Stimulated activated CD4-positive, alpha-beta T cell treated with anti-CD3 and anti-CD28 coated beads, Interleukin-4, amount 100 ng/mL, for 1 hour (primary cell): ENCODE measurements around the gene ADAMTS4.

ENCODE experiments used
- DNase-seq: peaks from one replicate; pipeline ENCODE4 v3.0.0-alpha.2; 2020

ADAMTS4 gene

DNA sequence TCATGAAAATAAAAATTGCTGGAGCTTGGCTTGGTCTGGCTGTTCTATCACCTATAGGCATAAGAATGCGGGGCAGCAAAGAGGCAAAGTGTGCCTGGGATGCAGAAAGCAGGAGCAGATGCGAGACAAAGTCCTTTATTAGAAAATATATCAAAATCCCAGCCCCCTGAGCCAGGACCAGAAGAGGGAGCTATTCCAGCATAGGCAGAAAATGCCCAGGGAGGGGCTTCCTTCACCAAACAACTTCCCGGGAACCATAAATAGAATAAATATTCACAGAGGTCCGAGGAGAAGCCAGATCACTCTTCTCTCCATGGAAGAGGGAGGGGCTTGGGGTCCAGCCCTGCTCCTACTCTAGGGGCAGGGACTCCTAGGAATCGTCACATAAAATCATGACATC is 27.7 kb downstream of the ADAMTS4 start:
- DNase-seq, result no peak

DNA sequence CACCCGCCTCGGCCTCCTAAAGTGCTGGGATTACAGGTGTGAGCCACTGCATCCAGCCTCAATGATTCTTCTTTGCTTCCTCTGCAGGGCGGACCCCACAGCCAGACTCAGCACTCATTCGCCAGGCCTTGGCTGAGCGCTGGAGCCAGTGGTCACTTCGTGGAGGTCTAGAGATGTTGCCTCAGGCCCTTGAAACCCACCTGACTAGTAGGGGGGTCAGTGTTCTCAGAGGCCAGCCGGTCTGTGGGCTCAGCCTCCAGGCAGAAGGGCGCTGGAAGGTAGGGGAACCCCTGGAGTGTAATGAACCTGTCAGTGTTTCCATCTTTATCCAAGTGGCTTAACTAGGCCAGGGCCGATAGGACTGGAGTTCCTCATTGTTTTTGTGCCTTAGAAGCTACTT is 29.9 kb downstream of the ADAMTS4 start:
- DNase-seq, result no peak

DNA sequence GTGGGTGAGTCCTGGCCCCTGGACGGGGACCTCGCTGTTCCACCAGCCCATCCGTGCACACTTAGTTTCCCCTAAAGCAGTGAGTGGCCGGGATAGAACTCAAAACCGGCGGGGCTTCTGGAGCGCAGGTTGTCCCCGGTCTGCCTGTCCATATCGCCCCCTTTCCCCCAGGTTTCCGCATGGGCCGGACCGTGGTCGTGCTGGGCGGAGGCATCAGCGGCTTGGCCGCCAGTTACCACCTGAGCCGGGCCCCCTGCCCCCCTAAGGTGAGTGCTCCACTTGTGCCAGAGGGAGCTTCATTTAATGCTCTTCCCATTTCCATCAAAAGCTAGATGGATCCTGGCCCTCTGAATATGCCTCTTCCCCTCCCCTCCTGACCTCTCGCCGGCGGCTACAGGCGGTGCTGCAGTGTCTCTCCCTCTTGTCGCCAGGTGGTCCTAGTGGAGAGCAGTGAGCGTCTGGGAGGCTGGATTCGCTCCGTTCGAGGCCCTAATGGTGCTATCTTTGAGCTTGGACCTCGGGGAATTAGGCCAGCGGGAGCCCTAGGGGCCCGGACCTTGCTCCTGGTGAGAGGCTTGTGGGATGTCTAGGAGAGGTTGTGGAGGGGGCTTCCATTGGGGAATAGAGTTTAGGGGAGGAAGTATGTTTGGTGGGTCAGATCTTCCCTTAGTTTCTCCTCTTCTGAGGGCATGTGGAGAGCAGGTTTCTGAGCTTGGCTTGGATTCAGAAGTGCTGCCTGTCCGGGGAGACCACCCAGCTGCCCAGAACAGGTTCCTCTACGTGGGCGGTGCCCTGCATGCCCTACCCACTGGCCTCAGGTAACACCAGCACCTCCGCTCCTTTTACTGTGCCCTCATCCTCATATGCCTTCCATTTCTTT is 31.9 kb downstream of the ADAMTS4 start:
- no peak for DNase-seq

DNA sequence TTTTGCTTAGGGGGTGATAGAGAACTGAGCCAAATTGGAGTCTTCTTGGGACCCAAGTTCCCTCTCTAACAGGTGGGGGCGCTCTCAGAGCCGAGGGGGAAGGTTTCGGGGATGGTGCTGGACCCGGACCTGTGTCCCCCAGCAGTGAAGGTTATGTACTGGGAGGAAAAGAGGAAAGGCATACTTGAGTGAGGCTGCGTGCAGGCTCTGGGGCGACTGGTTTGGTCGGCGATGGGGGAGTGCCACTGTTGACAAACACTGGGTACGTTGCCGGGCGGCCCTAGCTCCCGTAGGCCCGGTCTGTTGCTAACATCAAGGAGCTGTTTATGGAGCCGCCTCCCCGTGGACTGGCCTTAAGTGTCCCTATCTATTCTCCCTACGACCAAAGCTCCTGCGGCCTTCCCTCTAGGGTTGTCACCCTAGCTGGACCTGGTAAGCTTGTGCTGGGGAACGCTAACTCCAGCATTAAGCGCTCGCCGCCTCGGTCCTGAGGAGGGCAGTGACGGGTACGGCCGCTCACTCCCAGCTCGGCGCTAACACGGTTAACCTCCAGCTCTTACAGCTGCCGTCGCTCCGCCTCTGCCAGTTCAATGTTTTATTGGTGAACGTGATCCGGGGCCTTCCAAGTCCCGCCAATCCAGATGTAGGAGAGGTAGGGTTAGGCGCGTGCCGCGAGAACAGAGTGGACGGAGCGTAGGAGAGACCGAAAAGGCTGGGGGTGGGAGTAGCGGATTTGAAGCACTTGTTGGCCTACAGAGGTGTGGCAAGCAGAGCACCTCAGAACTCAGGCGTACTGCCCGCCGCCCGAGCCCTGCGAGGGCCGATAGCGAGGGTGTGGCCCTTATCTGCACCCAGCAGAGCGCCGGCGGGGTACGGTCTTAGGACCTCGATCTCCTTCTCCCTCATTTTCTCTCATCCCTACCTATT is 32.8 kb downstream of the ADAMTS4 start, which contains the start of gene PPOX:
PPOX (plus strand) TSS at position 685 of the 927 bp plus-strand sequence. CDS start 422 bp downstream, outside the sequence.
- peak; percentile 86 for DNase-seq

- no peak for DNase-seq
These were observed 33.8 kb downstream of the ADAMTS4 start for GRCh38 chr1:161164901-161165610.

GRCh38 chr1:161163793-161164192 is 35.1 kb downstream of the ADAMTS4 start:
- DNase-seq, result no peak

DNA sequence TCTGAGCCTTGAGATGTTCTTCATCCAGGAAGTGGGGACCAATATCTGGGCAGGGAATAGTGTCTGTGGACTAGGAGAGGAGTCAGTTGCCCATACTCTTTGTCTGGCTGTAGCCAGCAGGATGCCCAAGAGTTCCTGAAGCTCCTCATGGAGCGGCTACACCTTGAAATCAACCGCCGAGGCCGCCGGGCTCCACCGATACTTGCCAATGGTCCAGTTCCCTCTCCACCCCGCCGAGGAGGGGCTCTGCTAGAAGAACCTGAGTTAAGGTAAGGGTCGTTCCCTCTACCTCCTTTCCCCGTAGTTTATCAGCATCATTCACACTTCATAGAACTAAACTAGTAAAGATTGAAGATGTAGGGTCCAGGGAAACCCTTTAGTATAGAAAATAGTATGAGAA is 36.0 kb downstream of the ADAMTS4 start:
- no peak for DNase-seq

DNA sequence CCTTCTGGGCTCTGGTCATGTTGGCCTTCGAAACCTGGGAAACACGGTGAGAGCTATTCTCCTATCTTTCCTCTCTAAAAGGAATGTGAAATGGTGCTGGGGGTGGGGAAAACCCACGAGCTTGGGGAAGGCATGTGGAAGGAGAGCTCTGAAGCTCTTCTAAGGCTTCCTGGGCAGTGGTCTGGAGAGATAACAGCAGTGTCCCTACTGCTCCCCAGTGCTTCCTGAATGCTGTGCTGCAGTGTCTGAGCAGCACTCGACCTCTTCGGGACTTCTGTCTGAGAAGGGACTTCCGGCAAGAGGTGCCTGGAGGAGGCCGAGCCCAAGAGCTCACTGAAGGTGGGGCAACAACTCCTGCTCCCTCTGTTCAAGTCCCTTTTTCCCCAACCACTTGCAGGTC is 36.8 kb downstream of the ADAMTS4 start:
- DNase-seq, result no peak

- no peak for DNase-seq
These were observed 37.2 kb downstream of the ADAMTS4 start for GRCh38 chr1:161161652-161162051.

- DNase-seq, result no peak
These were observed 38.1 kb downstream of the ADAMTS4 start for GRCh38 chr1:161160671-161161145.

DNA sequence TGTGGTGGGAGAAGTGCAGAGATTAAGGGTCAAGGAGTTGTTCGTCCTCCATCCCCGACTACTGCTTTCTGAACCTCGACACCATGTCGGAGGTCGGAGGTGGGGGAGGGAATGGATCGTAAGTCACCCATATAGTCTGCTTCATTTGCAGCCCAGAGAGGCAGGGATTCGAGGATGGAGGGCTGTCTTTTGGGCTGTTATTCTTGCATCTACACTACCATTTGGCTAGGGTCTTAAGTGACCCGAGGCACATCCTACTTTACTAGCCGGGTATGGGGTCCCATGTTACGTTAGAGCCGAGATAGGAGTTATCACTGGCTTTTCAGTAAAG is 39.0 kb downstream of the ADAMTS4 start:
- DNase-seq, result no peak

DNA sequence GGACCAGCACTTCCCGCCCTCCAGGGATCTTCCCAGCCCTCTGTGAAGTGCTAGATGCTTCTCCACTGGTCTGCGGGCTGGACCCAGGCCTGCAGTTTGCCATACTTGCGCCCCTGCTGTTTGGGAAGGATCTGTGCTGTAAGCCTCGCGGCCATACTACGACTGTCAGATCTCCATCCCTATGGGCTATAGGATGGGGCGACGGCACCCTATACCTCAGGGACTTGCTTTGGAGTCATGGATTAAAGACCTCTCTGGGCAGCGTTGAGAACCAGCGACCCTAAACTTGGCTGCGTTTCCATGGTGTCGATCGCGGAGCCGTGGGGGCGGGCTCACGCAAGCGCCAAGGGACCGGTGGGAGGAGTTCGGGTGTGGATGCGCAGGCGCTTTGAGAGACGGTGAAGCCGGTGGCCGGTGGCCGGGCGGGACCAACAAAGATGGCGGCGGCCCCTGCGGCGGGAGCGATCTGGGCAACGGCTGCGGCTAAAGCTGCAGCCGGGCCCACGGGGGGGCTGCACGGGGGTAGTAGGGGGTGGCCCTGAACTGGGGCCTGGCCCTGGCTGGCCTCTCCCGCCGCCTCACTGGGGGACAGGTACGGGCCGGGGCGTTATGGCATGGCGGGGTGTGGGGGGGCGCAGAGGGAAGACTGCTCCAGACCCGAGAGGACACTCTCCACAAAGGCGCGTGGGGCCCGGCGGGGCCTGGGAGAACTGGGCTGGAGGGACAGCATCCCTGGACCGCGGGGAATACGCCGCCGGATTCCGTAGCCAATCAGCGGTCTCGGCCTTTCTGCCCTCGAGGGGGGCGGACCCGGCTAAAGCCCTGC is 39.6 kb downstream of the ADAMTS4 start, which contains the start of gene USP21:
USP21 (plus strand) TSS at position 414 of the 826 bp plus-strand sequence. CDS start 1,141 bp downstream, outside the sequence.
- peak; percentile 90 for DNase-seq

DNA sequence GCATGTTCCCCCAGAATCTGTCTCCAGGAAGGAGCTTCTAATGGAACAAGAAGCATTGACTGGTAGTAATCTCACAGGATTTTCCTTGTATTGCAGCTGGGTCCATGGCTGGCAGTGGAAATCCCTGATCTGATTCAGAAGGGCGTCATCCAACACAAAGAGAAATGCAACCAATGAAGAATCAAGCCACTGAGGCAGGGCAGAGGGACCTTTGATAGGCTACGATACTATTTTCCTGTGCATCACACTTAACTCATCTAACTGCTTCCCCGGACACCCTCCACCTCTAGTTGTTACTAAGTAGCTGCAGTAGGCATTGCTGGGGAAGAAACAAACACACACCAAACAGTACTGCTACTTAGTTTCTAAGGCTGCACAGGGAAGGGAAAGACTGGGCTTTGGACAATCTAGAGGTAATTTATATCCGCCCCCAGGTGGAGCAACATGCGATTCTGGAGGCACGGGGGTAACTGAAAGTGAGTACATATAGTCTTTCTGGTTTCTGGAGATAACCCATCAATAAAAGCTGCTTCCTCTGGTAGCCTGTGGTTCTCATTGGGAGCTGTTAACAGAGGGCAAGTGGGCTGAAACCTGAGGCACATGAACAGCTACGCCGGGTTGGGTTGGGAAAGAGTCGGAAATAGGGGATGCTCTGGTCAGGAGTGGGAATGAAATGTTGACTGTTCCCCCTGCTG is 40.4 kb downstream of the ADAMTS4 start:
- DNase-seq, result no peak

GRCh38 chr1:161157867-161158266 is 41.0 kb downstream of the ADAMTS4 start:
- no peak for DNase-seq

DNA sequence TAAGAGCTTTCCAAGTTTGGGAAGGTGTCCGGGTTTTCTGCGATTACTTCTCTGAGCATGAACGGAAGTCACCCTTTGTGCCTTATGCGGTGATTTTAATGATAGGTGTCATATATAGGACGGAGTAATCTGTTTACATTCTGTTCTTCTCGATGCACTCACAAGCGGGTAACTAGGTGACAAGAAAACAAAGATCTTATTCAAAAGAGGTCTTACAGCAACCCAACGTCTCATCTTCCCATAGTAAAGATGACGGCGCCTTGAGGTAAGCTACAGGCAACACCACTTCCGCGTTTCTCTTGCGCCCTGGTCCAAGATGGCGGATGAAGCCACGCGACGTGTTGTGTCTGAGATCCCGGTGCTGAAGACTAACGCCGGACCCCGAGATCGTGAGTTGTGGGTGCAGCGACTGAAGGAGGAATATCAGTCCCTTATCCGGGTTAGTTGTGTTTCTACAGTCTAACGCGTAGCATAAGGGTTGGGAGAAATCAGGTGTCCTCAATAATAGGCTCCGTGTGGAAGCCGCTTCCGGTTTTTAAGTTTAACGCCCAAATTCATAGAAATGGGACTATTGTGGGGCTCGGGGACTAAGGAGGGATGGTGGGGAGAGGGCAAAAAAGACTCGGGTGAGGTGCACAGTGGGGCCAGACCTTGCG is 45.0 kb downstream of the ADAMTS4 start, which contains the start of gene UFC1:
UFC1 (plus strand) TSS at position 297 of the 656 bp plus-strand sequence; CDS start at position 317, 20 bp downstream.
- DNase-seq, result peak; percentile 75

- DNase-seq, result no peak
These were observed 45.7 kb downstream of the ADAMTS4 start for GRCh38 chr1:161153176-161153575.

GRCh38 chr1:161145832-161146231 is 53.0 kb downstream of the ADAMTS4 start:
- no peak for DNase-seq

DNA sequence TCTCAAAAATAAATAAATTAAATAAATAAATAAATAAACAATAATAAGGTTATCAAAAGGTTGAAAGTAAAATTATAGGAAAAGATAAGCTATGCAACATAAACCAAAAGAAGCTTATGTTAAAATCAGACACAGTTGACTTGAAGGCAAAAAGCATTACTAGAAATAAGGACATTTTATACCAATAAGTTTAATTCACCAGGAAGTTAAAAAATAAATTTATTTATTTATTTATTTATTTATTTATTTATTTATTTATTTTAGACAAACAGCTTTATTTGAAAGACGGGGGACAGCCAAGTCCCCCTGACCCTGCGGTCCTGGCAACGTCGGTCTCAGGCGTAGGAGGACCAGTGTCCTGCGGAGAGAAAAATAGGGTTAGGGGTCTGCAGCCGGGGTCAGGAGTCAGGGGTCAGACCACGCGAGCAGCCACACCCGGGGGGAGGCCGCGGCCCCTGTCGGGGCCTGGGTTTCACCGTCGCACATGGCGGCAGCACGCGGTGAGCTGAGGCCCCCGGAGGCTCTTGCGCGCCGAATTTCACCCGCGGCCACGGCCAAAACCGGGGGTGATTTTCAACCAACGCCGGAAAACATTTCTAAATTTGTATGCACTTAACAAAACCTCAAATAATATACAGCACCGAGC is 58.0 kb downstream of the ADAMTS4 start:
- no peak for DNase-seq

DNA sequence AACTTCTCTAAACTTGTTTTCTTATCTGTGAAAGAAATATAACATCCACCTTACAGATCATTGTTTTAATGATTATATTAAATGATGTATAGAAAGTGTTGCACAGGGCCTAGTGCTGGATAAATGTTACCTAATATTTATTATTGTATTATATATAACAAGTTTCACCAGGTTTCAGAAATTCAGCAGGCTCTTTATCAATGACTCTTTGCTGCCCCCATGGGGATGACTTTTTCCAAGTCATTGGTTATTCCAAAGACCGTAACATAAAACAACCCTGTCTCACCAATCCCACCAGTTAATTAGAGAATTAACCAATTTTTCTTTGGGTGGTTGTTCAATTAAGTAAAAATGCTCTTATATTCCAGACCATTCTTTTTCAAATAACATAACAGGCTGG is 59.1 kb downstream of the ADAMTS4 start:
- no peak for DNase-seq

DNA sequence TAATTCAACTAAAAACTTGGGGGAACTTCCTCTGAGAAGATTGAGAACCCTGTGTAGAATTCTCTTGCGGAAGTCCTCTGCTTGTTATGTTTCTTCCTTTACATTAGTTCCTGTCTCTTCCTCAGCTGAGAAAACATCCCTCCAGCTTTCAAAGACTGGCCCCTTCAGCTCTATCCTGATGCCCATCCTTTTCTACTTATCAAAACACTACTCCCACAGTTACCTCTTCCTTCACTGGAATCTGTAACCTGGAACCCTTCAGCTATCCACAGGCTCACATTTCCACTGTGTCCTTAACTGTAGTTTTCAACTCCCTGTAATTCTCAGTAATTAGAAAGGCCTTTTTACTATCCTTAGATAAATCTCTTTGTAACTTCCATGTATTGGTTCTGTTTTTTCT is 60.4 kb downstream of the ADAMTS4 start:
- DNase-seq, result no peak
